GOT3 (cell line): ENCODE measurements around the gene MUC13.

Experiments used
- DNase-seq: peaks from one replicate; lab custom pipeline; 2025; ENCODE audit warnings: mixed read lengths; lab: John Stamatoyannopoulos, UW

Gene MUC13

DNA sequence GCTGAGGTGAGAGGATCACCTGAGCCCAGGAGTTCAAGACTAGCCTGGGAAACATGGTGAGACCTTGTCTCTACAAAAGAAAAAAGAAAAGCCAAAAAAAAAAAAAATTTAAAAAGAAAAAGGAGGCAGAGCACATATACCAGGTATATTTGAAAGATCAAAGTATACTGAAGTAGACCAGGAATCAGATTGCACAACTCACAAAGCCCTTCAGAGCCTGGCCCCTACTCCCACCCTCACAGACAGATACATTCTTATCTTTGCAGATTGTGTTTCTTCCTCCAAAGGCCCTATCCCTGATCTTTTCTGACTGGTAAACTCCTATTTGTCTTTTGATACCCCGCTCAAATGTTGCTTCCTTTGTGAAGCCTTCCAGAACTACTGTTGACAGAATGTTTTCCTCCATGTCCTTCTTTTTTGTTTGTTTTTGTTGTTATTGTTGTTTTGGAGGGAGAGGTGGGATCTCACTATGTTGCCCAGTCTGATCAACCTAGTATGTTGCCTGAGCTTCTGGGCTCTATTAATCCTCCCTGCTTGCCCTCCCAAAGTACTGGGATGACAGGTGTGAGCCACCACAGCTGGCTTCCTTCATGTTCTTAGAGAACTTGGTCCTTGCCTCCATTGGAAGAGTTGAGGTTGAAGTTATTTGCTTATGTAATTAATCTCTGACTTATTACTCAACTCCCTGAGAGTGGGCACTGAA lies 37.6 kb downstream of the MUC13 start:
- DNase-seq, result no peak

DNA sequence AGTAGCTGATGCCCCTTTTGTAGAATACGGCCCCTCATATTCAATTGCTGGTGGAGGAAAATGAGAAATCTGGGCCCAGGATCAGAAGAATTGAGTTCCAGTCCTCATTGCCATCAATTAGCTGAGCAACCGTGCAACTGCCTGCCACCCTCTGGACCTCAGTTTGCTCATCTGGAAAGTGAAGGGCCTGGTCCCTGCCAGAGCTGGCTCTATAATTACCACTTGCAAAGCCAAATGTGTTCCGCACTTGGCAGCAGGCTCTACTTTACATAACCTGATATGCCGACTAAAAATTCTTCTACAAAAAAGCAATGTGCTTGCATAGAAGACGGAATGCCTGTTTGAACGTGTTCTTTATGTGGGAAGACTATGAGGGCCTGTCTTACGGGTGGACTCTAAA lies 38.8 kb downstream of the MUC13 start:
- no peak for DNase-seq

- DNase-seq, result no peak
These were observed 41.0 kb downstream of the MUC13 start for GRCh38 chr3:124893526-124893925.

DNA sequence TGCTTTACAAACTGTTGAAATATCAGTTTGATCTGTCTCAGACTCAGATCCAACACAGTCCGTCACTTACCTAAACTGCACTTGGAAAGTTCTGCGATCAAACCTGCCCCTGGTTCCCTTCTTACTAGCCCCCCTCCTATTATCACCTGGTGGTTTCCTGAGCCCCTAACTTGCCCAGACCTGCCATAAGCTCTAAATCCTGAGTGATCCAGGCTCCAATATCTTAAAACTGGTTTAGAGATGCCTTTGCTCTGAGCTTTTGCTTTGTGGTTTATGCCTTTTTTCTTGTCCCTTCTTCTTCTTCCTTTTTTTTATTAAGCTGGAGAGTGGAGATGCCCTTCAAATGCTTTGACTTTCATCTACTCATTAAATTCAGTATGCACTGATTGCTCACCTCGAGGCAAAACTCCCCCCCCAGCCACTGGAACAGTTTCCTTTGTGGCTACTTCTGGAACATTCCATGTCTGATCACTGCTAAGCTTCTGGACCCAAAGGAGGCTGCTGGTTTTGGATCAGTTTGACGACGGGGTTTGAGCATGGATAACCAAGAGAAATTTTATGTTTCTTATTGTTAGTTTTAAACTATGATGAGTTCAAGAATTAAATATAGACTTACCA lies 43.9 kb downstream of the MUC13 start:
- DNase-seq, result no peak

- DNase-seq, result no peak
These were observed 45.8 kb downstream of the MUC13 start for GRCh38 chr3:124888482-124889441.

DNA sequence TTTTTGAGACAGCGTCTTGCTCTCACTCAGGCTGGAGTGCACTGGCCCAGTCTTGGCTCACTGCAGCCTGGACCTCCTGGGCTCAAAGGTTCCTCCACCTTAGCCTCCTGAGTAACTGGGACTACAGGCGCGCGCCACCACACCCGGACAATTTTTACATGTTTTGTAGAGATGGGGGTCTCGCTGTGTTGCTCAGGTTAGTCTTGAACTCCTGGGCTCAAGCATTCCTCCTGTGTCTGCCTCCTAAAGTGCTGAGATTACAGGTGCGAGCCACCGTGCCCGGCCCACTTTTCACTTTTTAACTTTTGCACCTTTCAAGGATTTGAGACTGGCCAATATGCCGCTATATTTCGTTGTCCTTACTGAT lies 46.6 kb downstream of the MUC13 start:
- no peak for DNase-seq

DNA sequence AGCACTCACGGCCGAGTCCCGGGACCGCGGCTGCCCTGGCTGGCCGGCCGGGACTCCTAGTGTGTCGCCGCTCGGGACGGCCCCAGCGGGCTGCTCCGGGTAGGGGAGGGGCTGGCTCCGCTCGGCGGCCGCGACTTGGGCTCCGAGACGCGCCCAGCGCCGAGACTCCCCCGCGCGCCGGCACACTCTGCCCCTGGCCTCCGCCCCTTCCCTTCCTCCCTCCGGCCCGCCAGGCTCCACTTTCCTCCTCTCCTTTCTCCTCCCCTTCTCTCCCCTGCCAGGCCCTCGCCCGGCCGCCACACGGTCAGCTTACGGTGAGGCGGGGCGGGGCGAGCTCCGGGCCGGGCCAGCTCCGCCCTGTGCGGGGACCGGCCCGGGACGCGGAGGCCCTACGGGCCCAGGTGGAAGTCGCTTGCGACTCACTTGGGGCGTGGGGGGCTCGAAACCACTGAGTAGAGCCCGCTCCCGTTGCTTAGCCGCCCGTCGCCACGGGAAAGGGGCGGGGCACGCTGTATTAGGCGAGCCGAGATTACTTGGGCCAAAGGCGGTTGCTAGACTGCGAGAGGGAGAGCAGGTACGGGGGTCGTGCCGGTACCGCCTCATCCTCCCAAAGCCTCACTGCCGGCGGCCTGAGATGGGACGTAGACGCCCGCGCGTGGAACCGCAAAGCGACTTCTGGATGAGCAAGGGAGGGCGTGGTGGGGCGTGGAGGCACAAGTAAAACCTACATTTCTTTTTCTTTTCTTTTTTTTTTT lies 47.2 kb downstream of the MUC13 start, which contains the start of gene ITGB5:
Gene ITGB5 (minus strand): TSS at position 189 of the 755 bp plus-strand sequence. CDS start 365 bp downstream, outside the sequence.
- peak; percentile 35 for DNase-seq

GRCh38 chr3:124886168-124887056 lies 48.1 kb downstream of the MUC13 start:
- DNase-seq, result no peak

GRCh38 chr3:124885466-124886167 lies 48.9 kb downstream of the MUC13 start:
- DNase-seq, result no peak

DNA sequence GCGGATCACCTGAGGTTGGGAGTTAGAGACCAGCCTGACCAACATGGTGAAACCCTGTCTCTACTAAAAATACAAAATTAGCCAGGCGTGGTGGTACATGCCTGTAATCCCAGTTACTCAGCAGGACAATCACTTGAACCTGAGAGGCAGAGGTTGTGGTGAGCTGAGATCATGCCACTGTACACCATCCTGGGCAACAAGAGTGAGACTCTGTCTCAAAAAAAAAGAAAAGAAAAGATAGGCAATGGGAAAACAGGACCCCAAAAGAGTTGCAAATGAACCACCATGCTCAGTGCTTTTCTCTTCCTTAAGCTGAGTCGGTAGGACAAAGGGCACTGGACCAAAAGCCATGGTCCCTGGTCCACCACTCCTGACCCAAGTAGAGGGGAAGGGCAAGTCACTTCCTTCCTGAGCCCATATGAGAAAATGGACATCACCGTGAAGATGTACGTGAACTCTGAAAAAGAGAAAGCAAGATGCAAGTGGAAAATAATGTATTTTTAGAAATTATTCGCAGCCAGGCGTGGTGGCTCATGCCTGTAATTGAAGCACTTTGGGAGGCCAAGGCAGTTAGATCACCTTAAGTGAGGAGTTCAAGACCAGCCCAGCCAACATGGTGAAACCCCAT lies 50.0 kb downstream of the MUC13 start:
- DNase-seq, result no peak

GRCh38 chr3:124883766-124884473 lies 50.6 kb downstream of the MUC13 start:
- DNase-seq, result no peak

DNA sequence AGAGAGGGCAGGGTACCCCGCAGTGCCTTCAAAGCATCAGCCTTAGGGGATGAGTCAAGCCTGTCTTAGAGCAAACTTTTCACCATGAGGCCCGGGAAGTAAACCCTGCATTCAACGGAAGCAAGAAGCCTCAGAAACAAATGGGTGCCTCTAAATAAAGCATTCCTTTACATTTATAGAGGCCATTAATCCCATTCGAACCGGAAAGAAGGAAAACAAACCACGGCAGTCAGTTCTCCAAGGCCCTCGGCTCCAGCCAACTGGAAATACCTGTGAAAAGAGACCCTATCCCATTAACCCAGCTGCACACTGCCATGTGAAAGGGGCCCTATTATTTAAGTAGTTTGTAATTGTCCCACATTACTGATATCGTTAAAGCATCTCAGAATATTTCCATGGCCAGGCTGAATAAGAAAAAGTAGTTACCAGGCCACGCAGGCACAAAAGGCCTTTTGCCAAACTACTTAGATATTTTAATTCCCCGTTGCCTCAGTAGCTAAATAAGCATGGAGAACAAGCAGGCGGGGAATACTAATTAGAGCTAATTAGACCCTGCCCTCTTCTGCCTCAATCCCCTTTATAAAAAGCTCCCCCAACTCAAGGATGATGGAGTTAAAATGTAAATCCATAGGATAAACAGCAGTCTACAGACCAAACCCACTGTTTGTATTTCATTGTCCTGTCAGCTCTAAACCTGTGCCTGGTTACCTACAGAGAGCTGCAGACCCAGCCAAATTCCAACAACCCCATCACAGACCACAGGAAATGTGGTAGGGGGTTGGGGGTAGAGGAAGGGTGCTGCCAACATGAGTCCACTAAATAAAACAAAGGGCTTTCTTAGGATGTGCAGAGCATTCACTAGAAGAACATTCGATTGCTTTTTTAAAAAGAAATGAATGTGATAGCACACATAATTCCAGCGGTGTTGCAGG lies 51.5 kb downstream of the MUC13 start:
- DNase-seq, result no peak

DNA sequence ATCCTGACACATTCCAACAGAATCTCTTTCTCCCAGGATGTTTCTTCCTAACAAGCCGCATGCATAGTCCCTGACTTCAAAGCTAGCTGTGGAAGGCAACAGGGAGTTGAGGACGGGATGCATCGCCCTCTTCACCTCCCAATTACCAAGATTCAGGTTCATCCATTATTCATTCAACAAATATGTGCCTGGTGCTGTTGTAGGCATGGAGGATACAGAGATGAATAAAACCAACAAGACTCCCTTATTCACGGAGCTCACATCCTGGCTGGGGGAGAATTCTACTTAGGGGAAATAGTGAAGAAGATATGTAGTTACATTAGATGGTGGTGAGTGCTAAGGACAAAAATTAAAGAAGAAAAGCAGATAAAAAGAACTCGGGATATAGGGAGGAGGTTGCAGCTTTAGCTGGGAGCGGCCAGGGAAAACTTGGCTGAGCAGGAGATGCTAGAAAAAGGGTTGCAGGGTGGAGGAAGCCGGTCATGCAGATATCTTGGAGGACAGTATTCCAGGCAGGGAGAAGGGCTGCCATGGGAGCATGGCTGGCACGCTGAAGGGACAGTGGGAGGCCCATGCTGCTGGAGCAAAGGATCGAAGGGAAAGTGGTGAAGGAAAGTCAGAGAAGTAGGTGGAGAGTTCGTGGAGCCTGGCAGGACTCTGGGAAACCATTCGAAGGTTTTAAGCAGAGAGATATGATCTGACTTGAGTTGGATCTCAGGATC lies 52.4 kb downstream of the MUC13 start:
- DNase-seq, result no peak

DNA sequence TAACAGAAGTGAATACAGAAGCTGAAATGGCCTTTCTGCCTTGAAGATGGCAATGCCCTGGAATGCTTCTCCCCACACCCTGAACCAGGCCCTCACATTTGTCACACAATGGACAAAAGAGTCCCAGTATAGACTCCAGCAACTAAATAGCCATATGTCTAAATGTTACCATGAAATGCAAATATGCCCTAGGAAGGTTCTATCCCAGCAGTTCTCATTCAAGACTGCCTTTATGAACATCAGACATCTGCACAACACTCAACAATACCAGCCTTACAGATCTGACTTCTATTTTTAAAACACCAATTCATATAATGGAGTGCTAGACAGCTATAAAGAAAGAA lies 55.2 kb downstream of the MUC13 start:
- DNase-seq, result no peak

DNA sequence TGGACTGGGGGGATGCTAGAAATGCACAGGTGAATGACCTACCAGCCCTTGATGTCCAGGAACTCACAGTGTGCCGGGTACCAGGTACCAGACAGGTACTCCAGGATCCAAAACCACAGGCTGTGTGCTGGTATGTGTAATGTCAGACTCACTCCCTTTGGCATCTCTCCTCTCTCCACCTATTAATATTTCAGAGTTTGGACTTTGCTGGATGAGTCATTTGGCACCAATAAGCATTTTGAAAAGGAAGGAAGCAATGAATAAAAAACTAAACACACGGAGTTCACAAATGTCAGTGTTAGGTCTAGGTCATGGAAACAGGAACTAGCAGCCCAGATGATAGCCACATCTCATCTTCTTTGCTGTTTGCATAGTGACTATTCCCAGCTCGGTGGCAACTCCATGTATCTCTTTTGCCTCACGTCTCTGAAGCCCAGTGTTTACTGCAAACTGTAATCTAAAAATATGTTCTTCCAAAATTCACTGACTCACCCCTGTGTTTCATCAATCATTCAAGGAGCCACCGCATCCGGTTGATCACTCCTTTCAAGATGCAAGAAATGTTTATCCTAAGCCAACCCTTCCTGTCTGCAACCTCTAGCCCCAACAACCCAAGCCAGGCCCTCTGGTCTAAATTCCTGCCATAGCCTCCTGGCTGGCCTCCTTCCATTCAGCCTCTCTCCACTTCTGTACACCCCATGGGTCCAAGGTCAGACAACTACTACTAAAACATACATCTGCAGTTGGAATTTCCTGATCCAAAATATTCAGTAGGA lies 55.8 kb downstream of the MUC13 start:
- DNase-seq, result peak; percentile 43

DNA sequence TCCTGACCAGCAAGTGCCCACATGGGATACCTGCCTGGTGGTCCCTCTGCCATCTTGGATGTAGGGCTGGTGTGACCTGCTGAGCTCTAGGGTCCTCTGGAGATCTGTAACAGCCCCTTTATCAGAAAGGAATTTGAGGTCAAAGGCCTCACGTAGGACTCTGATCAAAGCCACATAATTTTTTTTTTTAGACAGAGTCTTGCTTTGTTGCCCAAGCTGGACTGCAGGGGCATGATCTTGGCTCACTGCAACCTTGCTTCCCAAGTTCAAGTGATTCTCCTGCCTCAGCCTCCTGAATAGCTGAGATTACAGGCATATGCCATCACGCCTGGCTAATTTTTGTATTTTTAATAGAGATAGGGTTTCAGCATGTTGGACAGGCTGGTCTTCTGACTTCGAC lies 56.9 kb downstream of the MUC13 start:
- no peak for DNase-seq
